GM12801 (cell line): ENCODE measurements around the gene KANSL1.

Experiments used
- TF ChIP-seq, protein P1 (sequence below): IDR thresholded peaks from one replicate; pipeline ENCODE4 v1.5.1; 2011; ENCODE audit warnings: control low read depth; ENCODE audit not compliant: insufficient read length; ENCODE audit errors: extremely low read depth

The KANSL1 gene

GRCh38 chr17:46152423-46152822 is 40.8 kb downstream of the KANSL1 start:
- TF ChIP-seq, protein P1, sequence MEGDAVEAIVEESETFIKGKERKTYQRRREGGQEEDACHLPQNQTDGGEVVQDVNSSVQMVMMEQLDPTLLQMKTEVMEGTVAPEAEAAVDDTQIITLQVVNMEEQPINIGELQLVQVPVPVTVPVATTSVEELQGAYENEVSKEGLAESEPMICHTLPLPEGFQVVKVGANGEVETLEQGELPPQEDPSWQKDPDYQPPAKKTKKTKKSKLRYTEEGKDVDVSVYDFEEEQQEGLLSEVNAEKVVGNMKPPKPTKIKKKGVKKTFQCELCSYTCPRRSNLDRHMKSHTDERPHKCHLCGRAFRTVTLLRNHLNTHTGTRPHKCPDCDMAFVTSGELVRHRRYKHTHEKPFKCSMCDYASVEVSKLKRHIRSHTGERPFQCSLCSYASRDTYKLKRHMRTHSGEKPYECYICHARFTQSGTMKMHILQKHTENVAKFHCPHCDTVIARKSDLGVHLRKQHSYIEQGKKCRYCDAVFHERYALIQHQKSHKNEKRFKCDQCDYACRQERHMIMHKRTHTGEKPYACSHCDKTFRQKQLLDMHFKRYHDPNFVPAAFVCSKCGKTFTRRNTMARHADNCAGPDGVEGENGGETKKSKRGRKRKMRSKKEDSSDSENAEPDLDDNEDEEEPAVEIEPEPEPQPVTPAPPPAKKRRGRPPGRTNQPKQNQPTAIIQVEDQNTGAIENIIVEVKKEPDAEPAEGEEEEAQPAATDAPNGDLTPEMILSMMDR, result no peak

- TF ChIP-seq, protein P1, result no peak
These were observed 41.5 kb downstream of the KANSL1 start for GRCh38 chr17:46151762-46152161.

- TF ChIP-seq, protein P1, result no peak
These were observed 42.8 kb downstream of the KANSL1 start for GRCh38 chr17:46150216-46150963.

- TF ChIP-seq, protein P1, result no peak
These were observed 45.0 kb downstream of the KANSL1 start for GRCh38 chr17:46148247-46148646.

DNA sequence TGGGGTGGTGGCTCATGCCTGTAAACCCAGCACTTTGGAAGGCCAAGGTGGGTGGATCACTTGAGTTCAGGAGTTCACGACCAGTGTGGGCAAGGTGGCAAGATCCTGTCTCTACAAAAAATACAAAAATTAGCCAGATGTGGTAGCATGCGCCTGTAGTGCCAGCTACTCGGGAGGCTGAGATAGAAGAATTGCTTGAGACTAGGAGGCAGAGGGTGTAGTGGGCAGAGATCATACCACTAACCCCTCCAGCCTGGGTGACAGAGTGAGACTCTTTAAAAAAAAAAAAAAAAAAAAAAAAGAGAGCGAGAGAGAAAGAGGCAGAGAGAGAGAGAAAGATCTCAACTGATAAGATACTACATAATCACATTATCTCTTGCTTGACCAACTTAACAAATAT is 45.9 kb downstream of the KANSL1 start:
- TF ChIP-seq, protein P1, result no peak

GRCh38 chr17:46144246-46144645 is 49.0 kb downstream of the KANSL1 start:
- TF ChIP-seq, protein P1, result no peak

DNA sequence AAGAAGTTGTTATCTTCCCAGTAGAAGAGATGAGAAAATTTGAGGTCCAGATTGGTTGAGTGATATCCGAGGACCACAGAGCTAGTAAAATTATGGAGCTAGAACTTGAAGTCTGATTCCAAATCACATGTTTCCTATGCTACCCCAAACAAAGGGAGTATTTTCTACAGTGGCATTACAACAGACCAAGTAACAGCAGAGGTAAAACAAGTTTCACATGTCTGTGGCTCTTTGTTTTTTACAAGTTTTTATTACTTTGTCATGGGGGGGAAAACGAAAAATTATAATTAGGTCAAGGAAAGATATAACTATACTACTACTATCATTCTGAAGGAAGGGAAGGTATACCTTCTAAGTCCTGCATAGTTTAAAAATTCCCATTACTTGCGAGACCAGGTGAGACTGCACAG is 49.4 kb downstream of the KANSL1 start:
- TF ChIP-seq, protein P1, result no peak

- TF ChIP-seq, protein P1, result no peak
These were observed 51.6 kb downstream of the KANSL1 start for GRCh38 chr17:46141645-46142044.
